ENCODE data around the gene FGD1.
A peak's percentile ranks its signal among the peaks of the same experiment; 100 is the strongest.
"Not testable (repeated sequence)": the region's sequence is repeated elsewhere in the genome, so short reads cannot be mapped to it uniquely, and the experiment has no call there.

FGD1 gene

GRCh38 chrX:54495814-54496516 is at the start of gene FGD1:
FGD1 (minus strand) TSS chrX:54496234; CDS start chrX:54495432, 802 bp downstream.
- peak in 1 of 4 experiments; percentile 23 for DNase-seq

- DNase-seq, result not testable (repeated sequence)
Observed at GRCh38 chrX:54542239-54542638, 46.2 kb upstream of the FGD1 start.

DNA sequence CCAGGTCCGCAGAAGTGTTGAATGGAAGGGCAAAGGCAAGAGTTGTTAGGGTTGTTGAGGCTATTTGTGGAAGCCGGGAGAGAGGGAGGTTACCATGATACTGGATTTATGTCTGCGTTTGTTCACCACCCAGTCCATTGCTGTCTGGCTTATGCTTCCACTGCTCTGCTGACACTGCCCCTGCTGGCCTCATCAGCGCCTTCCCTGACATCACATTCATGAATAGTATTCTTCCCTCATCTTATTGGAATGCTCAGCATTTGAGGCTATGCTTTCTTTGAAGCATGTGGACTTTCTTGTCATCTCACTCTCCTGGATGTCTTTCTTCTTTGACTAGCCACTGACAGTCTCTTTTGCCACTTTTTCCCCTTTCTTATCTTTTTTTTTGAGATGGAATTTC is 44.3 kb upstream of the FGD1 start:
- DNase-seq, result no peak

DNA sequence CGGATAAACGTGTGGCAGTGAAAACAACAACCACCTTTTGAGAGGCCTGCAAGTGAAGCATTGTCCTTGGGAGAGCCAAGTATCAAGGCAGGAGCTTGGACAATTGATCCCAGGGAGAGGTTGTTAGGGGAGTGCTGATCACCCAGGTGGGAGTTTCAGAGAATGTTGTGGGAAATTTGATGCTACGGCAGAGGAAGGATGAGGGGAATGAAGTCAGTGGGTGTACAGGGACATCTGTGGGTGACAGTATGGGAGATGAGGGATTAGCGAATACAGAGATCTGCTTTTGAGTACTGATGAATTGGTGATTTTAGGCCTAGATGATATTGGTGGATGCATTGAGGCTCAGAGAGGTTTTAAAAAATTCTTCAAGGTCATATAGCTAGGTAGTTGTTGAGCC is 38.2 kb upstream of the FGD1 start:
- no peak for DNase-seq

DNA sequence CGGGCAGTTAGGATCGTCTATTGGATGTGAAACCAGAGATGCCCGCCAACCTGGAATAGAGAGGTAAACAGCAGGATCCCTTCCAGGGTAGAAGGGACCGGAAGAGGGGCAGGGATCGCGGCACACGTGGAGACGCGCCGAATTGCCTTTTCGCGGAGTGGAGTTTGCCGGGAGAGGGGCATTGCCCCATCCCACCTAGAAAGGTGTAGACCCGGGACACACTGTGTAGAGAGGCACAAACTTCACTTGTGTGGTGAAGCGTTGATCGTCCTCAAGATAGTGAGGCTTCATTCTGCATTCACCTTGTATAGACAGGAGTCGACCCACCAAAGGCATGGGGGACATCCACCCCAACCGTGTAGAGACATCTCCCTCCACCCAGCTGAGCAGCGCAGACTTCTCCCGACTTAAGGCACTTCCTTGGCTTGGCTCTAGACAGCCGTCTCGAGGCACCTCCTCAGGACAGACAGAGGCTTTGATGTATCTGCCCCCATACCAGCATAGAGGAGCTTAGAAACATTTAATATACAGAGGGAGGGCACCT is 34.4 kb upstream of the FGD1 start:
- no peak for DNase-seq

GRCh38 chrX:54529552-54530356 is 33.7 kb upstream of the FGD1 start, which contains the start of gene GNL3L:
GNL3L (plus strand) TSS chrX:54530219; CDS start chrX:54532567, 2,348 bp downstream.
- peak; percentile 41 to 87 (median 71) for DNase-seq

- DNase-seq, result no peak
Observed at GRCh38 chrX:54529151-54529550, 33.1 kb upstream of the FGD1 start.

DNA sequence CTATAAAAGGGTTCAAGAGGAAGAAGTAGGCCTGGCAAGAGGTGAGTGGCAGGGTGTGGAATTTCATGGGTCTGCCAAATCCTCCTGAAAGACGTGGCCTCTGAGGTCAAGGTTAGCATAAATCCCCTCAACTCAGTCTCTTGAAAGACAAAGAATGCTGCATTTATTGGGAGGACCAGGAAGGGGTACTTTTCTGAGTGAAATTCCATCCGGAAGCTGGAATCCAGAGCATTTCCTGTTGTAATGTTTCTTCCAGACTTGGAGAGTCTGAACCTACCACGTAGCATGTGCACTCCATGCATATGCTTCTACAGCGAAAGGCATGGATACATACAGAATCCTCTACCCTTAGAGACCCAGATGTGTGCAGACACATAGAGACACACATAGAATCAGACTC is 13.4 kb upstream of the FGD1 start:
- no peak for DNase-seq

DNA sequence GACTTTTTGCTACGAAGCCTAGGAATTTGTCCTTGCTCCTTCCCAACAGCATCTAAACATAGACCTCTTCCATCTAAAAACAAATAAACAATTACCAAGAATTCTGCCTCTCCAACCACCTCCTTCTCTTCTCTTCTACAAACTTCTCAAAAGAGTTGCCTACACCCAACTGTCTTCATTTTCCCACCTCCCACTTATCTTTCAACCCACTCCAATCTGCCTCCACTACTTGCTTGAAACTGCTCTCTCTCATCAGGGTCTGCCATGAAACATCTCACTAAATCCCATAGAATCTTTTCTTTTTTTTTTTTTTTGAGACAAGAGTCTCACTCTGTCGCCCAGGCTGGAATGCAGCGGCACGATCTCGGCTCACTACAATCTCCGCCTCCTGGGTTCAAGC is 902 bp upstream of the FGD1 start:
- no peak for DNase-seq

GRCh38 chrX:54496517-54496852 is 451 bp upstream of the FGD1 start:
- no peak for DNase-seq

DNA sequence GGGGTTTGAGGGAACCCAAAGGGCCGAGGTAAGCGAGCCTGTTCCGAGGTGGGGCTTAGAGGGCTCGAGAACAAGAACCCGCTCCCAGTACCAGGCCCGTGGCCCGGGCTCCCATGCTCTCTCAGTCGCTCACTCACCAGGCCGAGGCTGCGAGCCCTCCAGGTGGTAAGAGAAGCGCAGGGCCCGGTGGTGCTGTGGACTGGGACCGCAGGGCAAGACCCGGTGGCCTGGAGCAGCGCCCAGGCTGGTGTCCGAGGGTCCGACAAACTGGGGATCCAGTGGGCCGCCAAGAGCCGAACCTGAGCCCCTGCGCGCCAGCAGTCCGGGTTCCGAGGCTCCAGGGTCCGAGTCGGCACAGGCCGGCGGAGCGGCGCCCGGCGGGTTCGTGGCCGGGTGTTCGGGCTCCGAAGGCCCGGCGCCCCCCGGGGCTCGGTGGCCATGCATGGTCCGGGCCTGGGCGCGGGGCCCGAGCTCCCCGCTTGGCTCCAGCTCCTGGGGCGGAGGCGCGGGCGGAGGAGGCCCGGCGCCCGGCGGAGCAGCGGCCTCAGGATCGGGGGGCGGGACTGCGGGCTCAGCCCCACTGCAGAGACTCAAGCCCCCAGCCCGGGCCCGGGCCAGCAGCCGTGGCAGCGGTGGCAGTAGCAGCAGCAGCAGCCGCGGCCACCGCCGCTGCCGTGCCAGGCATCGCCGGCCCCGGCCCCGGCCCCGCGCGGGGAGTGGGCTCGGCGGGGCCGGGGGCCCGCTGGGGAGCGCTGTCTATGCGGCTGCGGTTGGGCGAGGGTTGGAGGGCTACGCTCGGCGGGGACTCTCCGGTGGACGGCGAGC is 833 bp downstream of the FGD1 start:
- no peak for DNase-seq

GRCh38 chrX:54494166-54494988 is 1.7 kb downstream of the FGD1 start:
- no peak for DNase-seq

- no peak for DNase-seq
Observed at GRCh38 chrX:54492340-54492739, 3.7 kb downstream of the FGD1 start.

DNA sequence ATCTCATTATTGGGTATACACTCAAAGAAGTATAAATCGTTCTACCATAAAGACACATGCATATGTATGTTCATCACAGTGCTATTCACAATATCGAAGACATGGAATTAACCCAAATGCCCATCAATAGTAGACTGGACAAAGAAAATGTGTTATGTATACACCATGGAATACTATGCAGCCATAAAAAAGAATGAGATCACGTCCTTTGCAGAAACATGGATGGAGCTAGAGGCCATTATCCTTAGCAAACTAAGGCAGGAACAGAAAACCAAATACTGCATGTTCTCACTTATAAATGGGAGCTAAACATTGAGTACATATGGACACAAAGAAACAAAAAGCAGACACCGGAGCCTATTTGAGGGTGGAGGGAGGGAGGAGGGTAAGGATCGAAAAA is 6.2 kb downstream of the FGD1 start:
- DNase-seq, result not testable (repeated sequence)

- DNase-seq, result no peak
Observed at GRCh38 chrX:54484666-54485065, 11.4 kb downstream of the FGD1 start.

DNA sequence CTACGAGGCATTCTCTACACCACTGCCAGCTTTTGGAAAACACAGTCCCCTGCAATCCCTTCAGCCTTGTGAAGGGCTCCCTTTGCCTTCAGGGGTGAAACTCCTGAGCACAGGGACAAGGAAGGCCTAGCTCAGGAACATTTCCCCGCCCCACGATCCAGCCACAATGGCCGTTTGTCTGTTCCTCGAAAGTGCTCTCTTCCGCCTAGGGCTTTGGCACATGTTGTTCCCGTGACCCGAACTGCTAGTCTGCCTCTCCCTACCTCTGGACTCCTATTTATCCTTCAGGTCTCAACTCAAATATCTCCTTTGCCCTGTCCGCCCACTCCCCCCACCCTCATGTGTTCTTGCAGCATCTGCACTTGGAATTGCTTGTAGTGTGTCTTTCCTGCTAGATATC is 12.1 kb downstream of the FGD1 start:
- DNase-seq, result no peak

DNA sequence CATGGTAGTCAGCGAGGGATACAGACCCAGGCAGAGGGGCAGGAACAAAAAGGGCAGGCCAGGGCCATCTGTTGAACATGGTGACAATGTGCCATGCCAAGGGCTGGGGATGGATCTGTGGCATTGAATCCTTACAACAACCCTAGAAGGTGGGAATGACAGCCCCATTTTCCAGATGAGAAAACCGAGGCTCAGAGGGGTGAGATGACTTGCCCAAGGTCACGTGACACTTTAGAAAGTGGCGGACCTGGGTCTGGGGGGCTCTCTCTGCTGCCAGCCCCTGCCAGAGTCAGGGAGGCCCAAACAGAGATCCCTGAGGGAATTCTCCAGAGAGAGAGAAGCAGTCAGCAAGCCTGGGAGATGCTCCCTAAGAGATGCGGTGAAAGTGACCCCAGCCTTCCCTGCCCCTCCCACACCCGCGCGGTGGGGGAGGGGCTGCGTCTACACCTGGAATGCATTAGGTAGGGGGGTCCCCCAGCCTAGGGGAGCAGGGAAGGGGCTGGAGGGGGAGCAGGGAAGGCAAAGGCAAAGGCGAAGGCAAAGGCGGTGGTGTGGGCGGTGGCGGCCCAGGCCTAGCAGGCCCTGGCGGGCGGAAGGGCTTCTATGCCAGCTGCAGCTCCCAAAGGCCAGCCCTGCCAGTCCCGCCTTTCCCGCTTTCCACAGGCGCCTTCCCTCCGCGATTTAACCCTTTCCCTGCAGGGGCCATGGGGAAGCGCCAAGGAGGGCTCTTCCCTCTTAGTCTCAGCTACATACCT is 13.0 kb downstream of the FGD1 start:
- DNase-seq, result no peak

DNA sequence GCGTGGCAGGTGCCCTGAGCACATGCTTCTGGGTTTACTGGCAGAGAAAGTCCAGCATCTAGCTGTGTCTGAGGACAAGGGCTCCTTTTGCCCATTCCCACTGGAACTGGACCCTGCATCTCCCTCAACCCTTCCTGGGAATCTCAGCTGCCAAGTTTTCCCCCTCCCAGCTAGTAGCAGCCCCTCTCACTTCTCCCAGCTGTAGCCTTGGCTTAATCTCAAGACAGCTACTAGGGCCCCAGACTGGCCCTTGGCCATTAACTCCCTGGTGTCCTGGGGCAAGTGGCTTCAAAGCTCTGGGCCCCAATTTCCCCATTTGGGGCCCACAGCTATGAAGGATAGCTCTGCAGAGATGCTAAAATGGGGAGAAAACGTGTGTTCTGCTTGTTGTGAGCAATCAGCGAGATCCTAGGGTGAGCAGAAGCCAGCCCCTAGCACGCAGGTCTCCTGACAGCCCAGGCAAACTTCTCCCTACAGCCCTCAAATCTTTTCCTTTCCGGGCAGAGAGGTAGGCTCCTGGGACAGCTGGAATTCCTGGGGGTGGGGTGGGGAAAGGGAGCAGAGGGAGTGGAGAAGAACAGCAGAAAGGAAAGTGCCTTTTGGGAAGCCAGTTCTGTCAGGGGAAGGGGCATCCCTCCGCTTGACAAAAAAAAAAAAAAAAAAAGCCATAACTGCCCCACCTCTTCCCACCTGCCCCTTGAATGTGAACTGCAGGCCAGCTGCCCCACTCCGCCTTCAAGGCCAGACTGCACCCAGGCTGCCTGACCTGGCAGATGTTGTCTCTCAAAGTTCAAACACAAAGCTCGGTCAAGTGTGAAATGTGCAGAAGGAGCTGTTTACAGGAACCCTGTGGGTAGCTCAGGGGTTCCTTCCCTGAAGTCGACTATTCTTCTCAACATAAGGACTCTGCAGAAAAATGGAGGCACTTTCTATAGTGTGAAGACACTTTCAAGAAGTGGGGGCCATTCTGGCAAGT is 16.6 kb downstream of the FGD1 start:
- no peak for DNase-seq

DNA sequence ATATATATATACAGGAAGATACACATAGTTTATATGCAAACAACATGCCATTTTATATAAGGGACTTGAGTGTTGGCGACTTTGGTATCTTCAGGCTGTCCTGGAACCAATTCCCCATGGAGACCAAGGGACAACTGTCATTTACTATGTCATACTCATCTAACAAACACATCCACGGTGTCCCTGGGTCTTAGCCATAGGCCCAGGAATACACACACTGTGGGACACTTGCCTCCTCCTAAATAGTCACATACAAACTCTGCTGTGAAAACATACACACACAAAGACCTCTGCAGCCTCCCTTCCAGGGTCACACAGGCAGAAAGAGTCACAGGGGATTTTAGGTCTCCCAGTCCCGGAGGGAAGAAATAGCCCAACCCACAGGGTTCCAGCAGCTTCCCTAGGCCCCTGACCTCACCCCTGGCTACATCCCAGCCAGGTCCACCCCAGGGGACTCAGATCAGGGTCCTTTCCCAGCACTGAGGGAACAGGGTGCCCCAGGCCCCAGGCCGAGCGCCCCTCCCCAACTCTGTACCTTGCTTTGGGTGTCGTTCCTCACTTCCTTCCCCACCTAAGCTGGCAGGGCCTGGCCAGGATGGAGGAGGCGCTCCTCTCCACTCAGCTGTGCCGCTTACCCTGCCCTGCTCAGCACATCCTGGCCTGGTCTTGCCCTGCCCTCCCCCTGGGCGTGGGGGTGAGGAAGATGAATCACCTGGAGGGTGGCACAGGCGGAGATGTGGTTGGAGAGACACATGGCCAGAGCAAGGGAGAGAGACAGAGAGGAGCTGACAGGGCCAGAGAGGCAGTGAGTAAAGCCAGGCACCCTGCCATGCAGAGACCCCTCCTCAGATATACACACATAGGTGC is 21.8 kb downstream of the FGD1 start:
- DNase-seq, result no peak
